HG02852 (cell line): ENCODE results near the gene INMT.

Source experiments
- ATAC-seq: cut with Tn5 transposase; IDR thresholded peaks from one replicate; pipeline ENCODE4 v1.9.1; 2021; ENCODE audit warnings: mild to moderate bottlenecking, moderate library complexity; ENCODE audit not compliant: unreplicated experiment

INMT gene

DNA sequence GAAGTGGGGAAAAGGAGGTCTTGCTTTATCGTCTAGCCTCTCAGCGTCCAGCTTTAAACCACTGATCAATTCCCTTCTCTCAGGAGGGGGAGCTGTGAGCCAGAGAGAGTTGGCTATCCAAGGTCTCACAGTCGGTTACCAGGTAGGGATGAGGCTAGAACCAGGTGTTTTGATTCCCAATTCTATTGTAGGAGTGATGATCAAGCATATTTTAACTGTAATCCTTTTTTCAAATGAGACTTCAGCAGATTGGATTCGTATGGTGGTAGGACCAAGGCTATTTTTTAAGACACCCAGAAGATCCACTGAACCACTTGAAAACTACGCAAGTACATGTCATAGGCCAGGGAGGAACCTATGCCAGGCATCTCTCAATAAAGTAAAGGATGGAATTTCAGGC, 27.6 kb downstream of the INMT start:
- ATAC-seq: no peak

DNA sequence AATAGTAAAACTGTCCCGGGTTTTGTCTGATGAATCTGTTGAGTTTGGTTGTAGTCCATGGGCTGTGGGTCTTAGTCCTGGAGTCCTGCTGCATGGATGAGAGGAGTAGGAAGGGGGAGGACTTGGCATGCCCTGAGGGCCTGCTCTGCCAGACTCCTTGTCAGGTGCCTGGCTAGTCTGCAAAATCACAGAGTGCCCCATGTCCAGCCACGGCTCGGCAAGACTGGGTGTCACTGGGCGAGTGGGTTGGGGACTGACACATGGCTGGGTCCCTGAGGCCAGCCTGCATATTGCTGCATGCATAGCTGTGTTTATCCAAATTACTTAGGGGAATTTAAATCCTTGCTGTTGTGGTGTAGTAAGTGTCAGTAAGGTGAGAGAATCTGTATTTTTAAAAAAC, 29.0 kb downstream of the INMT start:
- ATAC-seq: no peak

DNA sequence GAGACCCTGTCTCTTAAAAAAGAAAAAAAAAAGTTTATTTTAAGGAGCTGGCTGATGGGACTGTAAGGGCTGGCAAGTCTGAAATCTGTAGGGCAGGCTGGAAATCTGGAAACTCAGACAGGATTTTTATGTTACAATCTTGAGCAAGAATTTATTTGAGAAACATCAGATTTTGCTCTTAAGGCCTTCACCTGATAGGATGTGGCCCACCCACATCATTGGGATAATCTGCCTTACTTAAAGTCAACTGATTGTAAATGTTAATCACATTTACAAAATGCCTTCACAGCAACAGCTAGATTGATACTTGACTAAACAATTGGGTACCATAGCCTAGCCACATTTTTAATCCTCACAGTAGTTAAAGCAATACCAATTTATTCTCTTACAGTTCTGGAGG, 30.8 kb downstream of the INMT start:
- ATAC-seq: no peak

DNA sequence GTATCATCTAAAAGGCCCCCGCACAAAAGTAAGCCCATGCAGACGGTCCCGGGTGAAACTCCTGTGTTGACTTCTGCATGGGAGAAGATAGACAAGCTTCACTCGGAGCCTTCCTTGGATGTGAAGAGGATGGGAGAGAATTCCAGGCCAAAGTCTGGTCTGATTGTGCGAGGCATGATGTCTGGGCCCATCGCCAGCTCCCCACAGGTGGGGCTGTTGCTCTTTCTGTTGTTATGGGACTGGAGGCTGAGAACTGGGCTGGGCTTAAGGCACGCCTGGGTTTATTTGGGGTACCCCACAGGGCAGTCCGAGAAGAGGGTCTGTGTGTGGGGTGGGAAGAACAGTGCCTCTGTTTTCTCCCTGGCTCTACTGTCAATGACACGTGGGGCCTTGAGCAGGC, 33.9 kb downstream of the INMT start:
- no peak for ATAC-seq

DNA sequence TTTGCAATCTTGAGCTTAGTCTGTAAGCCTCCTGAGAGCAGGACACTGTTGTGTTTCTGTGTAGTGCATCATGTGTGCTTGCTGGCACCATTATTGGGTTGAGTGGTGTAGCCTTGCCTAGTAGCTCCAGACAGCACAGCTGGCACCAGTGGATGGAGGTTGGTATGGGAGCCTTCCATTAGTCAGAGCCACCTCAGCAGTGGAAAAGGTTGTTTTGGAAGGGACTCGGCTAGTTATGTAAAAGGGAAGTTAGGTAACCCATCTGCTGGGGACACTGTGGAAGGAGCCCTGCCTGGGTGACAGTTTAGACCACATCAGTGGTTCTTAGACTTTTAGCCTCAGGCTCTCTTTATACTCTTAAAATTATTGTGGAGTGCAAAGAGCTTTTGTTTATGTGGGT, 35.6 kb downstream of the INMT start:
- no peak for ATAC-seq

DNA sequence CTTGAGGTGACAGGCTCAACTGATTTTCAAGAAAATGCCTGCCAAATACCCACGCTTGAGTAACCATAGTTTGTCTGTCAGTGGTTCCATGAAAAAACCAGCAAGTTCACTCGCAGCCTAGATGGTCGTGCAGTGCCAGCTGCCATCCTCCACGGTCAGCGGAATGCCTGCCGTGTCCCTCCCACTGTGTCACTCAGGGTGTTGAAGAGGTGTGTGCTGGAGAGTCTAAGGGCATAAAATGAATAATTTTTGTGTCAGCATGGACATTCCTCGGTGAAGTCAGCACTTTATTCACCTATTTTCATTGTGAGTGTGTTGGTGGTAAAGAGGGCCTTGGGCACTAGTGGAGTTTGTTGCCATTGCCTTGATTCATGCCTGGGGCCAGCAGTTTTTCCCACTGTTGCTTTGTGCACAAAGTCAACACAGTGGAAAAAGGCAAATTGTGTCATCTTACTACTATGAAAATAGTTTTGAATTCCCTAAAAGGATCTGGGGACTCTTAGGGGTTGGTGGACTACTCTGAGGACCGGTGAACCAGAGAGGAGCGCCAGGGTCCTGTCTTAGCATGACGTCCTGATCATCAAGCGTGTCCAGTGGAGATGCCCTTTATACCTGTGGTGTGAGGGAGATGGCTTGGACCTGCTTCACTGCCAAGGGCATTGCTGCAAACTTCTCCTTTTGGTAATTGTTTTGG, 36.9 kb downstream of the INMT start:
- no peak for ATAC-seq

DNA sequence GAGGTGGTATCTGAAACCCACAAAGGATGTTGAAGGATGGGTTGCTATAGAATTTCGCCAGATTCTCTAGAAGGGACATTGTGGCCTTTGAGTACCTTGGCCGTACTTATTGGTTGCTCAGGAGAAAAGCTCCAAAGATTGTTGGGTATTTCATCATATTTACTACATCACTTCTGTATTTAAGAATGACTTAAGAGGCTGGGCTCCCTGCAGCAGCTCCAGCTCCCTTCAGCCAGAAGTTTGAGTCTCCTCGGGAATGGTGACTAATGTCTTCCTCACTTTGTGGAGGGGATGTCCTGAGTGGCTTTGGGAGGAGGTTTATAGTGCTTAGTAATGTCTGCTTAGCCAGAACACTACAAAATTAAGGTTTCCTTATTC, 37.4 kb downstream of the INMT start:
- ATAC-seq: no peak

DNA sequence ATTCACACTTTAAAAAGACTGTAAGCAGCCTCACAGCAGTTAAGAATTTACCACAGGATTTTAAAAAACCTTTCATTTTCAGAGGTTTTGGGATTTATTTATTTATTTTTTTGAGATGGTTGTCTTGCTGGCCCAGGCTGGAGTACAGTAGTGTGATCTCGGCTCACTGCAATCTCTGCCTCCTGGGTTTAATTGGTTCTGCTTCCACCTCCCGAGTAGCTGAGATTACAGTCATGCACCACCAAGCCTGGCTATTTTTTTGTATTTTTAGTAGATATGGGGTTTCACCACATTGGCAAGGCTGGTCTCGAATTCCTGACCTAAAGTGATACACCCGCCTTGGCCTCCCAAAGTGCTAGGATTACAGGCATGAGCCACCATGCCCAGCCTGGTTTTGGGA, 38.4 kb downstream of the INMT start:
- no peak for ATAC-seq

DNA sequence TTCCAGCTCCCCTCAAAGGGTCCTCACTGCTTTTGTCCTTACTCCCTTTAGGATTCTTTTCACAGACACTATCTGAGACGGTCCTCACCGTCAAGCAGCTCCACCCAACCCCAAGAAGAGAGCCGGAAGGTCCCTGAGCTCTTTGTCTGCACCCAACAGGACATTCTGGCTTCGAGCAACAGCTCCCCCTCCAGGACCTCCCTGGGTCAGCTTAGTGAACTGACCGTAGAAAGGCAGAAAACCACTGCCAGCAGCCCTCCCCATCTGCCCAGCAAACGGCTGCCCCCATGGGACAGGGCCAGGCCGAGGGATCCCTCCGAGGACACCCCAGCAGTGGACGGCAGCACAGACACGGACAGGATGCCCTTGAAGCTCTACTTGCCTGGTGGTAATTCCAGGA, 39.2 kb downstream of the INMT start:
- ATAC-seq: no peak

DNA sequence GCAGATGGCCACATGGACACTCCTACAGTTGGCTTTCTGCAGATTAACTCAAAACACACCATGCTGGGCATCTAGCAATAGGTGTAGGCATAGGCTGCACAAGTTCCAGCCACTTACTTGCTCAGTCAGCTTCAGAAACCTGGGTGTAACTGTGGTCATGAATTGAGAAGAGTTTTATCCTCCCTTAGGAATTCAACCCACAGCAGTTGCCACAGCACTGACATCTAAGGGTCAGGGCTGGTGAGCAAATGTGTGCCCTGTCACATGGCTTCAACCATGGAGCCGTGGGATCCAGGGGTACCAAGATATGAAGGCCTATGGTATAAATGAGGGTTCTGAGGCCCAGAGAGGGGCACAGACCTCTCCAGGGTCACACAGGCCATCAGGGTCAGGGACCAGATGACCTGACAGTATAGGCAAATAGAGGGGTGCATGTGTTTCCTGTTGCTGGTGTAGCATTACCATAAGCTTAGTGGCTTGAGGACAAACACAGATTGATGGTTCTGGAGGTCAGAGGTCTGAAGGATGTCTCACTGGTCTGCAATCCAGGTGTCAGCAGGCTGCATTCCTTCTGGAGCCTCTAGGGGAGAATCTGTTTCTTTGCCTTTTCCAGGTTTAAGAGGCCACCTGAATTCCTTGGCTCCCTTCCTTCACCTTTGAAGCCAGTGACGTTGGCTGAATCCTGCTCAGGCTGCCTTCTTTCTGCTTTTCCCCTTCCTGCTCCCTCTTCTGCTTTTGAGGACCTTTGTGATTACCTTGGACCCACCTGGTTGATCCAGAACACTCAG, 43.4 kb downstream of the INMT start:
- ATAC-seq: no peak

DNA sequence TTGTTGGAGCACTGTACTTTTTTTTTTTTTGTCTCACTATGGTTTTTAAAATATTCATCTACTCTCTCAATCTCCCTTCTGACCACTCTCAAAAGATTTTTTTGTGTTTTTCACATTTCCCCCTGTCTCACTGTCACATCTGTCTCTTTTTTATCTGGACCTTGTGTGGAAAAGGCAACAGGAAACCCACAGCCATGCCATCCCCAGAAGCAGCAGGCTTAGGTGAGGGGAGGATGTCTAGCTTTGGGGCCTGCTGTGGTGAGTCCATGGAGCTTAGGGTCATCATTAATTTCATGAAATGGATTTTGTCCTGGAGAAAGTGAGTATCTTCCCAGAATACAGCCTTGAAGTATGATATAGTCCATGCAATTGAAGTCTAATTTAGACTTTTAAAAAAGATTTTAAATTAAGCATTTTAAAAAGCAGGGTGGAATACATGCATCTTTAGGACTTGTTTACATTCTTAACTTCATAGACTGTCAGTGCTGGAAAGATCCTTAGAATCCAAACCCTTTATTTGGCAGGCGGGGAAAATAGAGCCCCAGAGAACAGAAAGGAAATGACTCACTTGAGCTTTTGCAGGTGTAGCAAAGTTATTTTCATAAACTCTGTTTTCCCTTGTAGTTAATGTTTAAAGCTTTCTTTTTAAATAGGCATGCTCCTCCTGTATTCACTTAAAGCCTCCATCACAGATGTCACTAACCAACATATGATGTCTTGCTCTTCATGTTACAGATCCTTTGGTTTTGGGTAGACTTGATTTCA, 44.4 kb downstream of the INMT start:
- ATAC-seq: no peak

DNA sequence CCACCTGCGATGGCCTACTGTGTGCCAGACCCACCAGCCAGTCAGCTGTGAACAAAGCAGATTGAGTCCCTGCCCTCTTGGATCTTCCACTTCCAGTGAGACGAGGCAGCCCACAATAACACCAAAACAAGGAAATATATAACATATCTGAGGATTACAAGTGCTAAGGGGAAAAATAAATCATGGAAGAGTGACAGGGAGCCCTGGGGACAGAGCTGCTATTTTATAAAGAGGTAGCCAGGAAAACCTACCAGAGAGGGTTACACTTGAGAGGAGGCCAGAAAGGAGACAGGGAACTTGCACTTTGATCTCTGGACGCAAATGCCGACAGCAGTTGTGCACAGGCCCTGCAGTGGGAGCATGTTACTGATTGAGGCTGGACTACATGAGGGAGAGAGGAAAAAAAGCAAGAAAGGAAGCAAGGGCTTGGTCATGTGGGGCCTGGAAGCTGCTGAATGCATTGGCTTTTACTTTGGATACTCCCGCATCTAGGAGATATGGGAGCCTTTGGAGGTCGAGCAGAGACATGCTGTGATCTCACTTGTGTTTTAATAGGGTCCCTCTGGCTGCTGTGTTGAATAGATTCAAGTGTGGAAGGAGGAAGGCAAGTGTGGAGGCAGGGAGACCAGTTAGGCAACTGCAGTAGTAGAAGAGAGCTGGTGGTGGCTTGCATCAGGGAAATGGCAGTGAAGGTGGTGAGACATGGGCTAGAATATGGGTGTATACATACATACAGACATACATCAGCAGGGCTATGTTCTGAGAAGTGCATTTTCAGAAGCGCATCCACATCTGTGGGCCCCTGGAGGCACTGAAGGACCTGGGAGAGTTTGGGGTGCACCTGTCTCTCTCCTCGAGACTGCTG, 45.5 kb downstream of the INMT start:
- no peak for ATAC-seq

DNA sequence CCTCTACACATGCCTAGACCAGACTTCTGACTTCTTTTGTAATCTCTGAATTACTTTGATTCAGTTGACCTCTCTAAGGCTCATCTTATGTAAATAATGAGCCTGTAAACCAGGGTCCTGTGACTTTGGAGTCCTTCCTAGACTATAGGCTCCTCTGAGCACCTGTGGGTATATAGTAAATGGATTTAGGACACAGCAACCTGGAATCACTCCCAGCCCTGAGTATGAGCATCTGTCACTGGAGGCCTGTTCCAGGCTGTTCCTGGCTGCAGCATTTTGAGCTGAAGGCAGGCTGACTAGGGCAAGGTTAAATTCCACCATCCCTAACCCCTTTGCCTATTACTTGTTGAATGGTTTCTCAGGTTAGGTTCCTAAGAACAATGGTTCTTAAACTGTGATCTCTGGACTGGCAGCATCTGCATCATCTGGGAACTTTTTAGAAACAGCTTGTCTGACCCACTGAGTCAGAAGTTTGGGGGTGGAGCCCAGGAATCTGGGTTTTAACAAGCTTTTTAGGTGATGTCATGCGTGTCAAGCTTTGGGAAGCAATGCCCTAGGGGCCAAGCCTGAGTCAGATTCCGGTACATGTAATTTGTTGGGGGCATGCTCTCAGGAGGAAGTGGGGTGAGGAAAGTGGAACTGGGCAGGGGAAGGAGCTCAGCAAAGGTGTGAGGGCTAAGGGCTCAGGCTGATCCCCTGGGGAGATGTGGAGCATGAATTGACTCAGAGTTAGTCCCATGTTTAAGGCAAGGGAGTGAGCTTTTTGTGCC, 47.5 kb downstream of the INMT start:
- ATAC-seq: peak; percentile 52

DNA sequence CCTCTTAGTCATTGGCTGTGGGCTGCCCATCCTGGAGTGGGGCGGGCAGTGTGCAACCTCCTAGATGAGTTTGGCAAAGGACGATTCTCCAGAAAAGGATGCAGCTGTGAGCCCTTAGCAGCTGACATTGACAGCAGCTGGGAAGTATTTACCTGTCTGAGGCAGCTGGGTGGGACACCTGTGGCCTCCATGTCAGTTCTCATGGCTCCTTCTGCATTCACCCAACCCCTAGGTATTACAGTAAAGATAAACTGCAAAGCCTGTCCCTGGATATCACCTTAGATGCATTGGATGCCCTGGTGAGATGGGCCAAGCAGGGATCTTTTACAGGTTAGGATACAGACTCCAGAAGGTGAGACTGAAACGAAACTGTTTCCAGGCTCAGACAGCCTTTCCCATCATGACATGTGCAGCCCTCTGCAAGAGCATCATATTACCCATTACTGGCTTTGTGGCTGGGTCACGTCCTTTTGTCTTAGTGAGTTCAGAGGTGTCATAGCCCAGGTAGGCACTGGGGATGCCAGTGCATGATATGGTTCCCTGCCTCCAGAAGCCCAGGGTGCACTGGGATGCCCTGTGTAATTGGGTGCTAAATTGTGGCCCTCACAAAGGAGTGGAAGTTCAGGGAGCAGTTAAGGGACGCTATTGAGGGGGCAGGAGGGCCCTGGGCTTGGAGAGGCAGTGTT, 48.2 kb downstream of the INMT start:
- ATAC-seq: no peak

DNA sequence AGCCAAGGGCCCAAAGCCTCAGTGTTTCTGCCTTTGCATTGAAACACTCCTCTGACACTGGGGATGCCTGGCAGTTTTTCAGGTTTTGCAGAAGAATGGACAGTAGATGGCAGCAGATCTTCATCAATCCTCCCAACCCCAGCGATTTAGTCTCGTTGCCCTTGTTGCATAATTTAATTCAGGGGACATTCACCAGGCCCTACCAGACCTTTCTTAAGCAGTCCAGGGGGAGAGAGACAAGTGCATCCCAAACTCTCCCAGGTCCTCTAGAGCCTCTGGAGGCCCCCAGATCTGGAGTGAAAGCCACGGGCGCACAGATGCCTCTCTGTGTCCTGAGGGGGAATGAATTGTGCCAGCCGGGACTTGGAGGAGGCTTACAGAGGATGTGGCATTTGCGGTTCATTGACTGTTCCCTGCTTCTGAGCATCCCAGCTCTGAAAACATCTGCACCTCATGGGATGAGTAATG, 48.9 kb downstream of the INMT start:
- ATAC-seq: peak; percentile 42

DNA sequence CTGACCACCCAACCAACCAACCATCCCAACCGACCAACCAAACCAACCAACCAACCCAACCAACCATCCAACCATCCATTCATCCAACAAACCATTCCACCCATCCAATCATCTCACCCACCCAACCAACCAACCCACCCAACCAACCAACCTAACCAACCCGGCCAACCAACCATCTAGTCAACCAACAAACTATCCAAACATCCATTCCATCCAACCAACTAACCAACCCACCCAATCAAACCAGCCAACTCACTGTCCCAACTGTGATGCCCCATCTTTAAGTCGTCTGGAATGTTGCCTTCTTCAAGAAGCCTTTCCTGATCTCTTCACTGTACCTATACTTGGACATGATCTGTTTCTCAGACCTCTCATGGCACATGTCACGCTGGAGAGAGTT, 50.9 kb downstream of the INMT start:
- no peak for ATAC-seq

DNA sequence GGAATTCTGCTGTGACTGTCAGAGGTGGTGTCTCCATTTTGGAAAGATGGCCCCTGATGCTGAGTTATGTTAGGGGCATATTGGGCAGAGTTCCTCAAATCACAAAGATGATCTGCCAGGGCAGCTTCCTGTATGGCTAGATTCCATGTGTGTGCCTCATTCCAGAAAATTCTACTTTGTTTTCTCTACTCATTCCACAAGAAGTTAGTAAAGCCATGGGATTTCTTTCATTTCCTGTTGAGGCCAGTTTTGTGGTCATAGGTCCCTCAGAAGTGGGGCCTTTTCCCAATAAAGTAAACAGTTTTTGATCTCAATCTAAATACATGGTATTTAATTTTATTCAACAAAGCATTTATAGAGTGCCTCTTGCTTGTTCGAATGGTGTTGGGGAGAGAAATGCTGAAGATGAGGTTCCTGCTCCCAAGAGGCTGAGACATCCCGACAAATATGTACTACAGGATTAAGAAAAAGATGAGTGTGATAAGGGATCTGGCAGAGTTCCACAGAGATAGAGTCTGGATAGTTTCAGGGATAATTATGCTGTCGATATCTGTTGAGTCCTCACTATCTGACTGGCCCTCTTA, 52.2 kb downstream of the INMT start:
- no peak for ATAC-seq

DNA sequence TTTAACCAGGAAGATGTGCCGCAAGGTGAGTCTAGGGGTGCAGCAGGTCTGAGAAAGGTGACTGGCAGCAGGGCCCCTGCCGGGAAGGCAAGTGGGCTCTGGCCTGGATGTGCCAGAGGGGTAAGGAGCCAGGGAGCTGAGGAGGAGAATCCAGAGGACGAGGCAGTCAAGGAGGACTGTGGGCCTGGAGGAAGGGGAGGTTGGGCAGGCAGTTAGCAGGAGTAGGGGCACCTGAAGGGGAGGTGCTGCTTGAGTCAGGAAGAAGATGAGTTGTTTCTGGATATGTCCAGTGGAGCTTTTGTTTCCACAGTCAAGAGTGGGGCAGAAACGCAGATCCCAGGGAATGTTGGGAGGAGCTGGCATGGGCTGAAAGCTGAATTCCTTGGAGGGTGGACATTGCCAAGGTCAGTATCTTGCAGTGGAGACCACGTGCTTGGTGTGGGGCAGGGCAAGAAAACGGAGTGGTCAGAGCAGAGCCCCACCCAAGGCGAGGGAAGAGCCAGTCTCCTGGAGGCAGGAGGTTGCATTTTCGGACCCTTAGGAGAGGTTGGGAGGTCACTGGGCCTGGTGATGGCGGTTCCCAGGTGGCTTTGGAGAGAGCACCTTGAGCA, 53.3 kb downstream of the INMT start:
- ATAC-seq: no peak

DNA sequence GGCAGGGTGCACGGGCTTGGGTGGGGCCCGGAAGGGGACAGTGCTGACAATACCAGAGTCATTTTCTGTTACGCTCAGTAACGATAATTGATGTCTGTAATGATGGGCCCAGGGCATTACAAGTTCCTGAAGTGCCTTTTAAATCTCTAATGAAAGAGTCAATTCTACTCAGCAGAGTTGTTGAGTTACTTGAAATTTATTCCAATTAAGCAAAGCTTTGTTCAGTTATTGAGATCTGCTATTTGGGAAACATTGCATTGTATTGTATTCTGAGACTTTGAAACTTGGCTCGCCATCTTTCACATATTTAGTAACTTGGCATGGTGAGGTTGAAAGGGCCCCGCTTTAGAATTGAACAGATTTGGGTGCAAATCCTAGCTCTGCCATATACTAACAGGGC, 54.0 kb downstream of the INMT start:
- no peak for ATAC-seq
